Keratinocyte (primary cell): ENCODE measurements around the gene EMC10.

Experiments
- CTCF ChIP-seq, 3 experiments: IDR thresholded peaks in 1 of 3; conservative IDR thresholded peaks in 1 of 3; optimal IDR thresholded peaks in 1 of 3; 2 replicates in 2 of 3; 3 replicates in 1 of 3; pipeline versions ENCODE3 to v1.5.1; 2011; ENCODE audit warnings: low read length in 3 of 3, mild to moderate bottlenecking in 3 of 3, moderate library complexity in 2 of 3, control low read depth in 1 of 3, inconsistent platforms in 1 of 3; ENCODE audit not compliant: insufficient read depth in 2 of 3; ENCODE audit errors: extremely low read depth in 1 of 3
- EZH2 ChIP-seq: IDR thresholded peaks from one replicate; pipeline ENCODE4 v1.6.1; 2012; ENCODE audit warnings: inconsistent platforms, mild to moderate bottlenecking, low read length, moderate library complexity

GRCh38 chr19:50507376-50507775 lies 31.1 kb downstream of the EMC10 start:
- no peak for TF ChIP-seq EZH2
- no peak for TF ChIP-seq CTCF (optimal IDR thresholded peaks at IDR 0.05 in 1 of 3, IDR thresholded peaks at IDR 0.05 in 1 of 3, conservative IDR thresholded peaks at IDR 0.05 in 1 of 3; ENCODE audit: extremely low read depth in 1 of 3, insufficient read depth in 2 of 3, low read length in 3 of 3)
